Stimulated activated CD8-positive, alpha-beta memory T cell treated with anti-CD3 and anti-CD28 coated beads, Interleukin-15, amount 100 ng/mL, for 1 hour (primary cell): Measurements from ENCODE around the gene KIN.
"Not testable (repeated sequence)": the region's sequence is repeated elsewhere in the genome, so short reads cannot be mapped to it uniquely, and the experiment has no call there.

Experiments used
- DNase-seq: peaks from one replicate; pipeline ENCODE4 v3.0.0-alpha.2; 2020; ENCODE audit warnings: low read depth

Gene KIN

GRCh38 chr10:7722927-7723529 lies 64.8 kb downstream of the KIN start:
- no peak for DNase-seq

GRCh38 chr10:7720478-7720877 lies 67.3 kb downstream of the KIN start:
- DNase-seq: no peak

- DNase-seq: no peak
Measured at GRCh38 chr10:7718685-7719084, 69.1 kb downstream of the KIN start.

- no peak for DNase-seq
Measured at GRCh38 chr10:7717767-7718166, 70.0 kb downstream of the KIN start.

- no peak for DNase-seq
Measured at GRCh38 chr10:7715515-7715914, 72.3 kb downstream of the KIN start.

DNA sequence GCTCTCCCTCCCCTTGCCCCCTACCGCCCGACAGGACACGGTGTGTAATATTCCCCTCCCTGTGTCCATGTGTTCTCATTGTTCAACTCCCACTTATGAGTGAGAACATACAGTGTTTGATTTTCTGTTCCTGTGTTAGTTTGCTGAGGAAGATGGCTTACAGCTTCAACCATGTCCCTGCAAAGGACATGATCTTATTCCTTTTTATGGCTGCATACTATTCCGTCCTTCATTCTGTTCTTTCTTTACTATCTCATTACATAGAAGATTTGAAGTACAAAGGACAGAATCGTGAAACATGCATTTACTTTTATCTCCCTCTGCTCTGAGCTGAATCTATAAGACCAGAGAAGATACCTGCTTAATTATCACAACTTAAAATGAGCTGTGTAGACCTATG lies 76.7 kb downstream of the KIN start:
- not testable (repeated sequence) for DNase-seq

DNA sequence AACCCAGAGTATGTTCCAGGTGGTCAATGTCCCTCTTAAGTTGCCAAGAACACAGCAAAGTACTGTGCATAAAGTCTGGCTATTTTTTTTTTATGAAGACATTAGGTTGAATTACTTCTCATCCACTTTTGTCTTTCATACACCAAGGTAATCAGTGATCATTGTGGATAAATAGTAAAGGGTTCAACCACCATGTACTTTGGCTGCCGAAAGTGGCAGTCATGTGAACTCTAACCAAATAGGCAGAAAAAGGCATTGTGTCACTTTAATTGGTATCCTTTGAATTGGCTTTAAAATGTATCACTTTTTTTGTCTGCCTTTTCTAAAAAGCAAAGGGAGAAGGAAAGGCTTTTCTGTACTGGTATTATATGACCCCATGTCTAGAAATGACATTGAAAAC lies 77.3 kb downstream of the KIN start:
- DNase-seq: no peak

- no peak for DNase-seq
Measured at GRCh38 chr10:7708832-7709231, 79.0 kb downstream of the KIN start.

DNA sequence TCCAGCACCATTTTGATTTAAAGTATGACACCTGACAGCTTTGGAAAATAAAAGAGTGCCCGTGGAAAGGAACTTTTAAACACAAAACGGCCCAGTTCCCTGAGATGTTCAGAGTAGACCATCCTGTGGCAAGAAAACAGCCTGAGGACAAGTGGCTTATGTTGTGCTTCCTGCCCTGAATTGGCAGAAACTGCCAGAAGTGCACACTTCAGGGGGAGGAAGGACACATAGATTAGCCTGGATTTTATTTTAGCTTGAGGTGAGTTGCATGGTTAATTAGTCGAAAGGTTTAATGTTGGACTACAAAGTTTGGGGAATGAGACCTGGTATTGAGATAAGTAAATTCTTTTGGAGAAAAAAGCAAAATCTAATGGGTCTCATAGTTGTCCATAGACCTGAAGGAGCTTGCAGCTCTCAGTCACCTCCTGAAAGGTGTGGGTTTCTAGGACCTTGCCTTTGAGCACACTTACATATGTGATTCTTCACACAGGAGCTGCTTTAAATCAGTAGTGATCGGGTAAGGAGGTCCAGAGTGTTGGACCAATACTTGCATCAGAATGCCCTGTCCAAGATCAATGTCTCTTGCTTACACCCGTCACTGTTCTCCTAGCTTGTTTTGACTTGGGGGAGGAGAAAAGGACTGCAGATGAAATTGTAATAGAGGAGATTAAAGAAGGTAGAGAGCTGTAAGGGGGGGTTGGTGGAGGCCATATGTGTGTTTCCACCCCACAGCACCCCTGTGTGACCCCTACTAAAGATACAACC lies 79.8 kb downstream of the KIN start:
- no peak for DNase-seq

DNA sequence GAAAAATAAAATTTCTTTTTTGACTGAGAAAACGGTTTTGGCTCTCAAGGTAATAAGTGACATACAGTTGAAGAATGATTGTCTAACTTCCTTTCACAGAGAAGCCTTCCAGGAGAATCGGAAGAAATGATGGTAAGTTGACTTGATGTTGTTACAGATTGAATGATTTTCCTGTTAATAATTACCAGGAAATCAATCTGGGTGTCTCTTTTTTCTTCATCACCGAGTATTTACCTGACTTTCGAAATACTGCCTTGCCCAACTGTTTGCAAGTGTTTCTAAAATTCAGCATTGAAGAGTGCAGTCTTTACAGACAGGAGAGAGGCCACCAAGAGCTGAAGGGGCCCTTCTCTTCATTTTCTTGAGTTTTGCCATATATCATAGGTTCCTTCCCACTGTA lies 80.7 kb downstream of the KIN start:
- no peak for DNase-seq

GRCh38 chr10:7706534-7707073 lies 81.2 kb downstream of the KIN start:
- DNase-seq: no peak

- DNase-seq: no peak
Measured at GRCh38 chr10:7705341-7705740, 82.5 kb downstream of the KIN start.

GRCh38 chr10:7704071-7705016 lies 83.4 kb downstream of the KIN start:
- DNase-seq: no peak

- no peak for DNase-seq
Measured at GRCh38 chr10:7703140-7703539, 84.7 kb downstream of the KIN start, which contains the start of gene ITIH2. TSS of gene ITIH2 (plus strand) at chr10:7703316. CDS start at chr10:7703435, 119 bp downstream.

GRCh38 chr10:7702288-7702812 lies 85.4 kb downstream of the KIN start:
- no peak for DNase-seq

DNA sequence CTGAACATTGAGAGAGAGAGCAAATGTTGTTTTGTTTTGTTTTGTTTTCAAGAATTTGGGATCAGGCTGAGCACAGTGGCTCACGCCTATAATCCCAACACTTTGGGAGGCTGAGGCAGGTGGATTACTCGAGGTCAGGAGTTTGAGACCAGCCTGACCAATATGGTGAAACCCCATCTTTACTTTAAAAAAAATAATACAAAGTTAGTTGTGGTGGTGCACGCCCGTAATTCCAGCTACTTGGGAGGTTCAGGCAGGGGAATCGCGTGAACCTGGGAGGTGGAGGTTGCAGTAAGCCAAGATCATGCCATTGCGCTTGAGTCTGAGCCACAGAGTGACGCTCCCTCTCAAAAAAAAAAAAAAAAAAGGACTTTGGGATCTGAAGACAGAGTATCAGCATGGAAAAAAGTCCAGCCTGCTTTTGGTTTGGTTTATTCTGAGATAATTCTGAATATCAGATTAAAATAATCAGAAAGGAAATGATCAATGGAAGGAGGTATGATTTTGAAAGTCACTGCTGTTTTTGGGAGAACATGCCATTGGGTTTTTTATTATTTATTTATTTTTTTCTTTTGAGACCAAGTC lies 86.5 kb downstream of the KIN start:
- no peak for DNase-seq
